ENCODE results near the gene KDM7A.
"Not testable (repeated sequence)": the region's sequence is repeated elsewhere in the genome, so short reads cannot be mapped to it uniquely, and the experiment has no call there.

KDM7A gene, protein sequence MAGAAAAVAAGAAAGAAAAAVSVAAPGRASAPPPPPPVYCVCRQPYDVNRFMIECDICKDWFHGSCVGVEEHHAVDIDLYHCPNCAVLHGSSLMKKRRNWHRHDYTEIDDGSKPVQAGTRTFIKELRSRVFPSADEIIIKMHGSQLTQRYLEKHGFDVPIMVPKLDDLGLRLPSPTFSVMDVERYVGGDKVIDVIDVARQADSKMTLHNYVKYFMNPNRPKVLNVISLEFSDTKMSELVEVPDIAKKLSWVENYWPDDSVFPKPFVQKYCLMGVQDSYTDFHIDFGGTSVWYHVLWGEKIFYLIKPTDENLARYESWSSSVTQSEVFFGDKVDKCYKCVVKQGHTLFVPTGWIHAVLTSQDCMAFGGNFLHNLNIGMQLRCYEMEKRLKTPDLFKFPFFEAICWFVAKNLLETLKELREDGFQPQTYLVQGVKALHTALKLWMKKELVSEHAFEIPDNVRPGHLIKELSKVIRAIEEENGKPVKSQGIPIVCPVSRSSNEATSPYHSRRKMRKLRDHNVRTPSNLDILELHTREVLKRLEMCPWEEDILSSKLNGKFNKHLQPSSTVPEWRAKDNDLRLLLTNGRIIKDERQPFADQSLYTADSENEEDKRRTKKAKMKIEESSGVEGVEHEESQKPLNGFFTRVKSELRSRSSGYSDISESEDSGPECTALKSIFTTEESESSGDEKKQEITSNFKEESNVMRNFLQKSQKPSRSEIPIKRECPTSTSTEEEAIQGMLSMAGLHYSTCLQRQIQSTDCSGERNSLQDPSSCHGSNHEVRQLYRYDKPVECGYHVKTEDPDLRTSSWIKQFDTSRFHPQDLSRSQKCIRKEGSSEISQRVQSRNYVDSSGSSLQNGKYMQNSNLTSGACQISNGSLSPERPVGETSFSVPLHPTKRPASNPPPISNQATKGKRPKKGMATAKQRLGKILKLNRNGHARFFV

DNA sequence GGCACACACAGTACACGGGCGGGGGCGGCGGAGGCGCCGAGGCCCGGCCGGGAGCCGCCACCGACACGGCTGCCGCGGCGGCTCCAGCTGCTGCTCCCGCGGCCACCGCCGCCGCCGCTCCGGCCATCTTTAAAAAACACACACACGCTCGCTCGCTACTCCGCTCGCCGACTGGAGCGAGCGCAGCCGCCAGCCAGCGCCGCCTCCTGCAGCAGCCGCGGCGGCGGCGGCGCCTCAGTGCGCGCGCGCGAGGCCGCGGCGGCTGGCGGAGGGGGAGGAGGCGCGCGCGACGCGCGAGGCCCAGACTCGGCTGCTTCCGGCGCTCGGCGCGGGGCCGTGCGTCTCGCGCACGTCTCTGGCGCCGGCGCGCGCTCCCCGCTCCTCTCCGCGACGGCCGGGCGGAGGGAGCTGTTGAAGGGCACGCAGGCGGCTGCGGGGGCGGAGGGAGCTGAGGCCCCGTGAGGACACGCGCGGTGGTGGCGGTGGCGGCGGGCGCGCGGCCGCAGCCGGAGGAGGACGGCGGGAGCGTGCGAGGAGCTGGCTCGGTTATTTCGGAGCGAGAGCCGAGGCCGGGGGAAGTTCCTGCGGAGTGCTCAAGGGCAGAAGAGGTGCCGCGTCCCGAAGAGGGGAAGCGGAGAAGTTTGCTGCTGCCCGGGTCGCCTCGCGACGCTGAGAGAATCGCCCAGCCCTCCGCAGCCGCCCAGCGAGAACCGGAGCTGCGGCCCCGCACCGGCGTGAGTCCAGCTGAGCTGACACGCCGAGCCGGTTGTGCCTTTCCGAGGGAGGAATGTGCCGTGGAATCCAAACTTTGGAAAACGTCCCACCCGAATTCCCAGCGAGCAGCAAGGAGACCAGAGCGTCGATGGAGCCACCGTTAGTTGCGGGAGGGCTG lies at the start of gene KDM7A:
Gene KDM7A (minus strand): TSS at position 173 of the 892 bp plus-strand sequence. CDS start 46 bp downstream, at position 127.
- DNase-seq, result peak; percentile 99 to 100 (median 99)

DNA sequence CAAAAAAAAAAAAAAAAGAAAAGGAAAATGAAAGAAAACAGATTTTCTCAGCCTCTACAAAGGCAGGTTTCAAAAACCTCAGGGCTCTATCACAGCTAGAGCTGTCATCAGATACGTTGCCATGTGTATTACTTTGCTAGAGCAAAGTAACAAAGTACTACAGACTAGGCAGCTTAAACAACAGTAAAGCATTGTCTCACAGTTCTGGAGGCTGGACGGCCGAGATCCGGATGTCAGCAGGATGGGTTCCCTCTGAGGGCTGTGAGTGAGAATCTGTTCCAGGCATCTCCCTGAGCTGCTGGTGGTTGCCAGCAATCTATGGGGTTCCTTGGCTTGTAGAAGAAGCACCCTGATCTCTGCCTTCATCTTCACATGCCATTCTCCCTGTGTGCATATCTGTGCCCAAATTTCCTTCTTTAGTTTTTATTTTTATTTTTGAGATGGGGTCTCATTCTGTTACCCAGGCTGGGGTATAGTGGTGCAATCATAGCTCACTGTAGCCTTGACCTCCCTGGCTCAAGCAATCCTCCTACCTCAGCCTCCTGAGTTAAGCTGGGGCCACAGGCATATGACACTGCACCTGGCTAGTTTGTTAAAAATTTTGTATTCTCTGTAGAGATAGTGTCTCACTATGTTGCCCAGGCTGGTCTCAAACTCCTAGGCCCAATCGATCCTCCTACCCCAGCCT lies 48.9 kb upstream of the KDM7A start:
- no peak for DNase-seq

DNA sequence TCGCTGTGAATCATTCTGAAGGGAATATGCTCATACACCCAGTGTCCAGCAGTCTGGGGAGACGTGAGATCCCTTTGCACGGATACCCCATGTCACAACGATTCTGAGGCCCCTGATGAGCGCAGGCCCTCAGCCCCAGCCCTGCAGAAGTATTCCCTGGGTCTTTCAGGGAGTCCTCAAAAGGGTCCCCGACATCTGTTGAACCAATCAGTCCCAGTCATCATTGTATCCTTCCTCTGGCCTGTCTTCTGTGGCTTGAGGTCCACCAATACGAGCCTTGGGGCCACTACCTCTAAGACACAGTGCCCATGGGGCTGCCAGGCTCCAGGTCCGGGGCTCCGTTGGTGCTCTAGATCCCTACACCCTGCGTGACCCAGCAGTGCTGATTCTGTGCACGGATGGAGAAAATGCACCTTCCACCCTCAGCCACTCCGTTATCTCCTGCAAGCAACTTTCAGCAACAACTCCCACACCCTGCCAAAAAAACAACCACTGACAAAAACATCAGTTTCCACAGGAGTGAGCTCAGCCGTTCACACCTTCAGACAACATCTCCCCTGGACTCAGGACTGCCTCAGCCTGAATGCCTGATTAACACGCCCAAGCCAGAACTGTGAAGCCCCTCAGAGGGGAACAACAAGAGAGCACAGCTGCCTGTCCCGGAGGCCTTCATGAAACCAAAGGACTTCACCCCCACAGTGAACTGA lies 46.9 kb upstream of the KDM7A start:
- no peak for DNase-seq

DNA sequence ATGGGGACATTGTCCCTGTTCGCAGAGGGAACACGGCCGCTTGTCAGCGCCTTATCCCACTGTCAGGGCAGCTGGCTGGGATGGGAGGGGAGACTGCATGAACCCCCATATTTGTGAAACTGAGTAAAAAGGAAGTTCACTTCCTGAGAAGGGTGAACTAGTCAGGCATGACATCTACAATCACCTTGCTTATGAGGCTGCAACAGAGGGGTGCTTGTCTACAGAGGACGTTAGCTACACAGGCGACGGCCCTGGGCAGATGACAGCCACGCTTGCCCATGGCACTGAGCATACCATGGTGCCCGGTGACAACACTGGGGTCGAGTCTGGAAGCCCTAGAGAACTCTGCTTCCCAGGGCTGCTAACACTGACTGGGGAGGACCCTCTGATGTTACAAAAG lies 46.0 kb upstream of the KDM7A start:
- no peak for DNase-seq

DNA sequence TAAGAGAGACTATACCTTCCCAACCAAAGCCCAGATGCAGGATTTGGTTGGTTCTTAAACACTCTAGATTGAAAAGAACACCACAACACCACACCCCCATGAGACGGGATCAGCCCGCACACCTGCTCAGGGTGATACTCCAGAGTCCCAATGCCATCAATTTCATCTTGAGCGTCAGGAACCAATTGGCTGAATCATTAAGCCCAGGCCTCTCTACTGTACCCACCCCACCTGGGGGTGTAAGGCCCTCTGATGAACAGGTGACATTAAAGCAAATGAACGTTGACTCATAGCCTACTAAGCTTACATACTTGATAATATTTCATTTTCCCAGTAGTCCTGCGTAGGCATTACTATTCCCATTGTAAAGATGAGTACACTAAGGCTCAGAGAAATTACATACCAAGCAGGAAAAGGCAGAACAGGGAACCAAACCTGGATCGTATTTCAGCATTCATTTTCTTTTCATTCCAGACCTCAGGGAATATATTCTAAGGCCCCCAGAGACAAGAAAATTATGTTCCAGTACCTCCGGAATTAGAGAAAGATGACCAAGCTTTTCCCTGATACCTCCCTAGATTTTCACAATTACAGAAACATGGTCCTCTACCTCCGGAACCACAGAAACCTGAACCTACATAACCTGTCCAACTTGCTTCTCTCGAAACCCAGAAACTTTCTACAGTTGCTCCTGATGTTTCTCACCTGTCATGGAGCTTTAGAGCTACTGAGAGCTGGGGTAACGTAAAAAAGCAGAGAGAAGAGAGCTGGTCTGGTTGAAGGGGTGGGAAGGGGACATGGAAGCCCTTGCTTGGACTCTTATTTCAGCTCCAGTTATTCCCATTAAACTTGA lies 43.1 kb upstream of the KDM7A start:
- DNase-seq, result no peak

DNA sequence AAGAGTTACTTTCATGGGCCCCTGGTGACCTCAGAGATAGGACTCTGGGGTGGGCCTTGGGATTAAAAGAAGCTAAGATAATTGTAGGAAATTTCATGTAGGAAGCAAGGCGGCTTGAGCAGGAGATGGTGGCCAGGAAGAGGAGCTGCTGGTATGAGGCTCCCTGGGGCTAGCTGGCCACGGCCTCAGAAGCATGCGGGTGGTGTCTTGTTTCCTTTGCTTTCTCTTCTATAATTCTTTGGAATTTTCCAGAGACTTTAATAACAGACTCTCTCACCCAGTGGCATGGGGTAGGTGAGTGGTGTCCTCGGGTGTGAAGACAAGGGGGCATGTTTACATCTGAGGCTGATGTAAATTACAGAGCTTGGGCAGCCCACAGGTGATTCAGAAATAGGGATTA lies 41.9 kb upstream of the KDM7A start:
- no peak for DNase-seq

DNA sequence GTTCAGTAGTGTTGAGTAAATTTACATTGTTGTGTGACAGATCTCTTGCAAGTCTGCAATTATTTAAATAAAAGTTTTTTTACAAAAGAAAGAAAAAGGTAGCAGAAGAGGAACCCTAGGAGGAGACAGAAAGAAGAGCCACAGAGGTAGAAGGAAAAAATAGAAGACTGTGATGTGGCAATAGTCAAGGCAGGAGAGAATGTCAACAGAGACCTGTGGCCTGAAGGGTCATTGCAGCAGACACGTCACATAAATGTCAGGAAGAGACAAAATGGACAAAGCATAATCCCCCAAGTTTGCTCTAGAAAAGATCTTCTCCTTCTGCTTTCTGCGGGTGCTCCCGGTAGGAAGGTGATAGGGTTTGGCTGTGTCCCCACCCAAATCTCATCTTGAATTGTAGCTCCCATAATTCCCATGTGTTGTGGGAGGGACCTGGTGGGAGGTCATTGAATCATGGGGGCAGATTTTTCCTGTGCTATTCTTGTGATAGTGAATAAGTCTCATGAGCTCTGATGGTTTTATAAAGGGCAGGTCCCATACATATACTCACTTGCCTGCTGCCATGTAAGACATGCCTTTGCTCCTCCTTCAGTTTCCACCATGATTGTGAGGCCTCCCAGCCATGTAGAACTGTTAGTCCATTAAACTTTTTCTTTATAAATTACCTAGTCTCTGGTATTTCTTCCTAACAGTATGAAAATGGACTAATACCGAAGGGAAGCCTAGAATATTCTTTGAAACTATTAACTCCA lies 41.1 kb upstream of the KDM7A start:
- DNase-seq, result no peak

DNA sequence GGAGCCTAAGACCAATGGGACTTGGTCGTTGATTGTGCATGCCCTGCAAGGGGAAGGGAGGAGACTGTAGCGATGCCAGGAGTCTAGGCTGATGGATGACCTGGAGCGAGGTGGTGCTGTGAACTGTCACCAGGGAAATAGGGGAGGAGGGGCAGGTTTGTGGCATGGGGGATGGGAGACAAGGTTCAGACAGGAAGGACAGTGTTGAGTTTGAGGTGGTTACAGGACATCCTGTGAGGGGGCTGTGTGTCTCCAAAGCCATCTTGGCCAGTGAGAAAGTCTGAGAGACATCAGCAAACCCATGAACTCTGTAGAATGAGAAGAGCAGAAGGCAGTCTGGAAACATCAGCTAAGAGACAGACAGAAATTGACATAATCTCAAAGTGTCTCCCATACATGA lies 38.5 kb upstream of the KDM7A start:
- DNase-seq, result no peak

DNA sequence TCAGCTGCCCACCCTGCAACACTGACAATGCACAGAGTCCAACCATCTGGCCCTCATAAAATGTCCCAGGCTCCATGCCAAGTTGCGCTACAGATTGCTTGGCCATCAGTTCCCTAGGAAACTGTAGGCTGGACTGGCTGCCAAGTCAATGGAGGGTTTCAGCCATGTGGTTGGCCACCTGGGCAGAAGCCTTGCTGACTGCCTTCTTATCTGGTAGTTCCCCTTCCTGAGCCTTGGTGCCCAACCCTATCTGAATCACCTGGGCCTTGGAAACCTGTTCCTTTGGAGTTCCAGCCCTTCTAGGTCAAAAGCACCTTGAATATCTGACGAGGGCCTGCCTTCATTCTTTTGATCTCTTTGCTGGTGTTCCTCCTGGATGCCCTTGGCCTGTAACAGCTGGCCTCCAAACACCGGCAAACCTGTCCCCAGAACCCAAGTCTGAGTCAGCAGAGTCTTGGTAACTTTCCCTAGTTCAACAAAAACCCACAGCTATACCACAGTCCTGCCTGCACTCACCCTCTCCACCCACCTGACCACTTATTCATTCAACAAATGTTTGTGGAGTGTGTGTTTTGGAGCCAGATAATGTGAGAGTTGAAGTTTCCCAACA lies 37.4 kb upstream of the KDM7A start:
- DNase-seq, result no peak

DNA sequence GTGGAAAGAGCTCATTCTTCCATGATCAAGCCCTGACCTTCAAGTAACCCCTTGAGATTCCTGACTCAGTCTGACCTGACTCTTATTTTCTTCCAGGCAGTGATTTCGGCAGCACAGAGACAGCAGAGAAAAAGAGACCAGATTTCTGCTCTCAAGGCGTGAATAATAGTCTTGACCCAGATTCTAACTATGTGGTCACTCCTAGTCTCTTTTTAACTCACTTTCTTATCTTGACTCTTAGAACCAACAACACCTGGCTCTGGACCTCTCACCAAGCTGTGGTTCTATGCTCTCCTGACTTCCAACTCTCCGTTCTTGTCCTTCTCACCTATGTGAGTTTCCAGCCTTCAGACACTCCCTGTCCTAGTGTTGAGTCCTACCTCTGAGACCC lies 36.9 kb upstream of the KDM7A start:
- no peak for DNase-seq

DNA sequence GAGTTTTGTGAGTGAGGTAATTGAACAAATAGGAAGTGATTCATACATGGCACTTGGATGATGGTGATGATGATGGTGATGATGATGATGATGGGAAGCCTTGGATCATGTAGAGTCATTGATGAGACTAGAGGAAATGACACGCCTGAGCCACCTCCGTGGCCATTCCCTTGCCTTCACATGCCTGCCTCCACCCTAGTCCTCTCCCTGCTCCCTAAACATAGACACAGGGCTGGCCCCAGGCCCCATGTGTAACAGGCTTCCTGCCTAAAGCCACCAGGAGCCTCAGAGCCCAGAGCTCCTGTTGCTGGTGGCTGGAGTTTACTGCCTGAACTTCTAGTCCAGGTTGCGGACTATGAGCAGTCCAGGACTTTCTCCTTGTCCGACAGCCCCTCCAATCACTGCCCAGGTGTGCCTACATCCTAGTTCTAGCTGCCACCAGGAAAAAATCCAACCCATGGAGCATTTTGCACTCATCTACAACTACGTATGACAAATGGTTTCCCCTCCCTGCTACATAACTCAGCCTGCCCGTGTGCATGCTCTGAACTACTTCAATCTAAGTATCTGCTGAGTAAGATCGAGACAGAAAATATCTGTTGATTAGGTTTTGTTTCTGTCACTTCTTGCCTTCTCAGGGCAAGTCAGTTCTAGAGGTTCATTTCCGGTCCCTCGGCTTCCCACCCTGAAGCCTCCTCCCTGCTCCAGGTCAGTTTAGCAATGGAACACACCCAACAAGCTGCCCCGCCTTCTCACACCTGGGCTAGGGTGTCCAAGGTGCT lies 35.5 kb upstream of the KDM7A start:
- peak; percentile 79 to 94 (median 82) for DNase-seq

DNA sequence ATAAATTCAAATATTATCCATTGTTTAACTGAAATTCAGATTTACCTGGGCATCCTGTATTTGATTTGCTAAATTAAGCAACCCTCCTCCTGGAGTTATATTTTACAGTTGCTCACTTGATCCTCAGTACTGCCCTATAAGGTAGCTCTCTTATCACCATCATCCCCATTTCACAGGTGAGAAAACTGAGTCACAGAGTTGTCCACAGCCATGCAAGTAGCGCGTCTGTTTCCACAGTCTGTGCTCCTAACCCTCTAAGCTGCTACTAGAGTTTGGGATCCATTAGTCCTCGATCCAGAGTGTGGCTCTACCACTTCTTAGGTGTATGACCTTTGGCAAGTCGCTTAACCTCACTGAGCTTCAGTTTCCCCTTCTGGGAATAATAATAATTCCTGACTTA lies 34.9 kb upstream of the KDM7A start:
- no peak for DNase-seq

DNA sequence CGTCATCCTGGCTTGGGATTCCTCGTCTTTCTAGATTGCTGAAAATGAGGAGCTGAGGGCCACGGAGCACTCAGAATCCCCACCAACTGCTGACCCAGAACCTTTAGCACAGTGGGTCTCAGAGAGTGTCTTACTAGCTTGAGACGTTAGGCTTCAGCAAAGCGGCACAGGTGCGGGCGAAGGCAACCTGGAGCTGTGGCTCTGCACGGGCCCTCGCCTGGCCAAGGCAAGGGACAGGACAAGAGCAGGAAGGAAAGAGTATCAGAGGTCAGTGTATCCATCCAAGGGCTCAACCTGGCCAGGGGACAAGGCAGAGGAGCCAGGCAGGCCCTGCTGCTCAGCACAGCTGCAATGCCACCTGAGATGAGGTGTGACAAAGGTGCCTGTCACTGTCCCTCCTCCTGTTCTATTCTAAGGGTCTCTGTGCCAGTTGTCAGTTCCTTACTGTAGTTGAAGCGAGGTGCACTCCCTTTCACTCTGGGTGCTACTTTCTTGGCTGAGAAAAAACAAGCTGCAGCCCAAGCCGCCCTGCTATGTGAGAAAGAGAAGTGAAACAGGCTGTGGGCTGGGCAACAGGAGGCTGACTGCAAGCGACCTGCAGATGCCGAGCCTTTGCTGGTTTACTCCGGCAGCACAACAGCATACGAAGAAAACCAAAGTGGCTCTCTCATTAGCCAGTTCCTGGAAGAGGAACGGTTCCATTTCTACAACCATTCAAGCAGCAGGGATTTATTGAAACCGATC lies 33.3 kb upstream of the KDM7A start:
- peak; percentile 85 to 88 (median 87) for DNase-seq

DNA sequence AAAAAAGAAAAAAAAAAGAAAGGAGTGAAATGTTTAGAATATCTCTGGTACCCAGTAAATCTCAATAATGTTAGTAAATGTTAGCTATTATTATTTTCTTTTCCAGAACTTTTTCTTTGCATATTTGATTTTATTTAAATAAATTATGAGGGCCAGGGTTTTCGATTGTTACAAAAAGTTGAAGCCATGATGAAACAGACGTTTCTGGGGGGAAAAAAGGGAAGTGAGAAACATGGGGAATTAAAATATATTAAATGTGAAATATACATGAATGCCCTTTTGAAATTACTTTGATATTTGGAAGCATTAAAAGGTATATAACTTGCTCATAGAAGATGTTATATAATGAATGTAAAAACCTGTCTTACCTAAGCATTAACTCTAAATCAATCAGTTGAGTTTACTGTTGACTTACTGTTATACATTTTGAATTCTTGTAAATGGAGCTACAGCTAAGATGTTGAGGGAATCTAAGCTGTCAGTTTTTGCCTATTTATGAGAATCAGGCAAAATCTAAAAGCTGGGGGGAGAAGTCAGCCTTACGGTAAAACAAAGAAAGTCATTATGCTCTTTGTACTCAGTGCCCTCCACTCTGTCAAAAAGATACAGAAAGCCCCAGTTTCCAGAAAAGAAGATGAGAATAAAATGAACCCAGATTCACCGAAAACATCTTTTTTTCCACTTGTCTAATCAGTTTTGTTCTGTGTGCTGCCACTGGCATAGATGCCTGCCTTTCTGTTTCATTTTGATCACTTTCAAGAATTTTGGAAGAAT lies 30.0 kb upstream of the KDM7A start:
- DNase-seq, result peak; percentile 31 to 59 (median 44)

DNA sequence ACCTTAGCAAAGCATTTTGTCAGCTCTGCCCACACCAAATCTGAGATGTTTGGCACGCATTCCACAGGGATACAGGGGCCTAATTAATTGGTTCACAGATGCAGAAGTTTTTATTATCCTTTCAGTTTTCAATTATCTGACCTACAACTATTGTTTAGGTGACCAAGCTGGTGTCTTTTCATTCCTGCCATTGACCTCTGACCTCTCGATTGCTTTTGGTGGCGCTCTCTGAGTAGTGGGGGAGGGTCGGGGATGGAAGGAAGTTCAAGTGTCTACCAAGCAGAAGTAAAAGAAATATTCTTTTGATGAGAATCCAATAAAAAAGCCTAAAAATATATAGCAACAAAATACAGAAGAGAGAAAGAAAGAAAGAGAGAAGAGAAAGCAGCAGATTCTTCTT lies 28.8 kb upstream of the KDM7A start:
- no peak for DNase-seq

DNA sequence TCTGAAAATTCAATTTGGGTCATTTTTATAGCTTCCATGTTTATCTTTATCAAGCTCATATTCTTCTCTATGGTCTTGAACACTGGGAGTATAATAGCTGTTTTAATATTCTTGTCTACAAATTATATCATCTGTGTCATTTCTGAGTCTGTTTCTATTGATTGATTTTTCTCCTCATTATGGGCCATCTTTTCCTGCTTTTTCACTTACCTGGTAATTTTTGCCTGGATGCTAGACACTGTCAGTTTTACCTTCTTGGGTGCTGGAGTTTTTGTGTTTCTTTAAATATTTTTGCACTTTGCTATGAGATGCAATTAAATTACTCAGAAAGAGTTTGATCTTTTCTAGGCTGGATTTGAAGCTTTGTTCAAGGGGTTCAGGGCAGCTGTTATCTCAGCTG lies 26.8 kb upstream of the KDM7A start:
- DNase-seq, result no peak

DNA sequence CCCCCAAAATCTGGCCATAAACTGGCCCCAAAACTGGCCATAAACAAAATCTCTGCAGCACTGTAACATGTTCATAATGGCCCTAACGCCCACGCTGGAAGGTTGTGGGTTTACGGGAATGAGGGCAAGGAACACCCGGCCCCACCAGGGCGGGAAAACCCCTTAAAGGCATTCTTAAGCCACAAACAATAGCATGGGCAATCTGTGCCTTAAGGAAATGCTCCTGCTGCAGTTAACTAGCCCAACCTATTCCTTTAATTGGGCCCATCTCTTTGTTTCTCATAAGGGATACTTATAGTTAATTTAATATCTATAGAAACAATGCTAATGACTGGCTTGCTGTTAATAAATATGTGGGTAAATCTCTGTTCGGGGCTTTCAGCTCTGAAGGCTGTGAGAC lies 26.2 kb upstream of the KDM7A start:
- not testable (repeated sequence) for DNase-seq
